ENCODE data around the gene NUAK2.
"Not testable (repeated sequence)": the region's sequence is repeated elsewhere in the genome, so short reads cannot be mapped to it uniquely, and the experiment has no call there.

The NUAK2 gene

GRCh38 chr1:205321162-205321958 lies at the start of gene NUAK2:
Gene NUAK2, minus strand, starts transcription at chr1:205321745. Its CDS starts 117 bp downstream, at chr1:205321628.
- TF ChIP-seq CTCF (conservative IDR thresholded peaks at IDR 0.05; ENCODE audit: low read depth, low read length) = peak; percentile 35
- peak within 1 kb of the TSS; percentile 92 for H3K4me3 ChIP-seq (ENCODE audit: low read depth, low read length)
- DNase-seq (ENCODE audit: low read depth) = peak; percentile 91

GRCh38 chr1:205370780-205371179 lies 49.2 kb upstream of the NUAK2 start:
- TF ChIP-seq CTCF (conservative IDR thresholded peaks at IDR 0.05; ENCODE audit: low read depth, low read length) = no peak
- H3K4me3 ChIP-seq (ENCODE audit: low read depth, low read length) = no peak overlapping the region
- no peak for DNase-seq (ENCODE audit: low read depth)

GRCh38 chr1:205369701-205370123 lies 48.2 kb upstream of the NUAK2 start:
- no peak for TF ChIP-seq CTCF (conservative IDR thresholded peaks at IDR 0.05; ENCODE audit: low read depth, low read length)
- H3K4me3 ChIP-seq (ENCODE audit: low read depth, low read length) = no peak overlapping the region
- peak; percentile 30 for DNase-seq (ENCODE audit: low read depth)

GRCh38 chr1:205368478-205368877 lies 46.9 kb upstream of the NUAK2 start:
- DNase-seq (ENCODE audit: low read depth) = no peak
- no peak overlapping the region for H3K4me3 ChIP-seq (ENCODE audit: low read depth, low read length)
- no peak for TF ChIP-seq CTCF (conservative IDR thresholded peaks at IDR 0.05; ENCODE audit: low read depth, low read length)

- TF ChIP-seq CTCF (conservative IDR thresholded peaks at IDR 0.05; ENCODE audit: low read depth, low read length) = no peak
- H3K4me3 ChIP-seq (ENCODE audit: low read depth, low read length) = no peak overlapping the region
- DNase-seq (ENCODE audit: low read depth) = no peak
These were observed 44.5 kb upstream of the NUAK2 start for GRCh38 chr1:205365945-205366463.

- not testable (repeated sequence) for DNase-seq (ENCODE audit: low read depth); H3K4me3 ChIP-seq (ENCODE audit: low read depth, low read length)
These were observed 43.5 kb upstream of the NUAK2 start for GRCh38 chr1:205365086-205365485.

GRCh38 chr1:205360891-205361290 lies 39.3 kb upstream of the NUAK2 start:
- no peak overlapping the region for H3K4me3 ChIP-seq (ENCODE audit: low read depth, low read length)
- no peak for DNase-seq (ENCODE audit: low read depth)
- no peak for TF ChIP-seq CTCF (conservative IDR thresholded peaks at IDR 0.05; ENCODE audit: low read depth, low read length)
